ENCODE results near the gene LUC7L.

LUC7L gene

GRCh38 chr16:149024-149660 lies 80.1 kb downstream of the LUC7L start:
- Mint-ChIP-seq H3K27me3 (peaks cover 31% of the 10 kb centered on the region), H3K4me1 (ENCODE audit: low read depth) (peaks cover under 1% of the 10 kb centered on the region)

GRCh38 chr16:146646-147045 lies 82.6 kb downstream of the LUC7L start:
- Mint-ChIP-seq H3K9me3 (no peaks in the 10 kb centered on the region), H3K27me3 (peaks cover 28% of the 10 kb centered on the region), H3K36me3 (ENCODE audit: low read depth) (no peaks in the 10 kb centered on the region), H3K4me3 (no peak overlapping the region), H3K4me1 (ENCODE audit: low read depth) (no peaks in the 10 kb centered on the region), H3K27ac (no peak overlapping the region)
- no peak for DNase-seq

More at GRCh38 chr16:149024-149660, 80.1 kb downstream of the LUC7L start:
- no peak for DNase-seq
- no peak overlapping the region for H3K27ac Mint-ChIP-seq
- H3K4me3 Mint-ChIP-seq: no peak overlapping the region
- H3K9me3 Mint-ChIP-seq: no peaks in the 10 kb centered on the region
- no peaks in the 10 kb centered on the region for H3K36me3 Mint-ChIP-seq (ENCODE audit: low read depth)

GRCh38 chr16:144797-145252 lies 84.4 kb downstream of the LUC7L start:
- Mint-ChIP-seq H3K27me3 (peaks cover 19% of the 10 kb centered on the region), H3K4me1 (ENCODE audit: low read depth) (no peaks in the 10 kb centered on the region), H3K36me3 (ENCODE audit: low read depth) (no peaks in the 10 kb centered on the region), H3K9me3 (no peaks in the 10 kb centered on the region), H3K4me3 (no peak overlapping the region), H3K27ac (no peak overlapping the region)
- DNase-seq: no peak

GRCh38 chr16:143456-143855 lies 85.8 kb downstream of the LUC7L start:
- no peaks in the 10 kb centered on the region for H3K9me3 Mint-ChIP-seq
- peaks cover 7% of the 10 kb centered on the region for H3K27me3 Mint-ChIP-seq
- no peak overlapping the region for H3K27ac Mint-ChIP-seq
- H3K4me1 Mint-ChIP-seq (ENCODE audit: low read depth): peaks cover 2% of the 10 kb centered on the region
- H3K36me3 Mint-ChIP-seq (ENCODE audit: low read depth): peaks cover 4% of the 10 kb centered on the region
- no peak overlapping the region for H3K4me3 Mint-ChIP-seq
- no peak for DNase-seq

GRCh38 chr16:143047-143446 lies 86.2 kb downstream of the LUC7L start:
- H3K27me3 Mint-ChIP-seq: peaks cover 4% of the 10 kb centered on the region
- DNase-seq: no peak
- no peaks in the 10 kb centered on the region for H3K9me3 Mint-ChIP-seq
- no peak overlapping the region for H3K4me3 Mint-ChIP-seq
- H3K36me3 Mint-ChIP-seq (ENCODE audit: low read depth): peaks cover 4% of the 10 kb centered on the region
- H3K27ac Mint-ChIP-seq: no peak overlapping the region
- peaks cover 2% of the 10 kb centered on the region for H3K4me1 Mint-ChIP-seq (ENCODE audit: low read depth)

GRCh38 chr16:142405-142967 lies 86.8 kb downstream of the LUC7L start:
- Mint-ChIP-seq H3K27me3 (peaks cover 4% of the 10 kb centered on the region), H3K4me3 (no peak overlapping the region), H3K27ac (no peak overlapping the region), H3K9me3 (no peaks in the 10 kb centered on the region), H3K4me1 (ENCODE audit: low read depth) (peaks cover 4% of the 10 kb centered on the region), H3K36me3 (ENCODE audit: low read depth) (peaks cover 7% of the 10 kb centered on the region)
- DNase-seq: no peak

- Mint-ChIP-seq H3K27ac (no peak overlapping the region), H3K36me3 (ENCODE audit: low read depth) (peaks cover 15% of the 10 kb centered on the region), H3K4me3 (peak overlapping the region; percentile 34), H3K9me3 (no peaks in the 10 kb centered on the region), H3K27me3 (peaks cover 4% of the 10 kb centered on the region), H3K4me1 (ENCODE audit: low read depth) (peaks cover 17% of the 10 kb centered on the region)
- no peak for DNase-seq
Measured at GRCh38 chr16:140175-140857, 88.9 kb downstream of the LUC7L start.

Measured in activated T-cell treated with anti-CD3 and anti-CD28 coated beads, Interleukin-2, amount 50 U/mL, for 24 hours (primary cell).